DOHH2 (cell line): ENCODE data around the gene UACA.

Source experiments
- H3F3A ChIP-seq: fragments of 200-600 bp; sonication (generic), shearing (Covaris generic); 2 replicates; pipeline ENCODE4 v1.6.0; 2016; ENCODE audit warnings: antibody characterized with exemption, mild to moderate bottlenecking; ENCODE audit not compliant: control insufficient read depth, insufficient read depth
- H3K27ac ChIP-seq: fragments of 200-600 bp; sonication (generic); 2 replicates; pipeline ENCODE4 v1.5.1; 2014; ENCODE audit warnings: low read depth, mild to moderate bottlenecking, low read length, moderate library complexity
- H3K27me3 ChIP-seq: fragments of 200-600 bp; sonication (generic); 2 replicates; pipeline ENCODE4 v1.6.1; 2014; ENCODE audit warnings: mild to moderate bottlenecking, low read length, mixed read lengths; ENCODE audit not compliant: control insufficient read depth
- H3K36me3 ChIP-seq: fragments of 200-600 bp; sonication (generic); 2 replicates; pipeline ENCODE4 v1.6.1; 2014; ENCODE audit warnings: mild to moderate bottlenecking, low read length, moderate library complexity, mixed read lengths; ENCODE audit not compliant: control insufficient read depth
- H3K4me1 ChIP-seq: fragments of 200-600 bp; sonication (generic); 2 replicates; pipeline ENCODE4 v1.6.1; 2014; ENCODE audit warnings: mild to moderate bottlenecking, low read length, mixed read lengths; ENCODE audit not compliant: control insufficient read depth
- H3K4me2 ChIP-seq: fragments of 200-600 bp; sonication (generic); 2 replicates; pipeline ENCODE4 v1.6.0; 2014; ENCODE audit warnings: mild to moderate bottlenecking, low read length, moderate library complexity
- H3K4me3 ChIP-seq: fragments of 200-600 bp; sonication (generic); 2 replicates; pipeline ENCODE4 v1.5.1; 2014; ENCODE audit warnings: mild to moderate bottlenecking, low read length, mixed read lengths
- H3K79me2 ChIP-seq: fragments of 200-600 bp; sonication (generic); 2 replicates; pipeline ENCODE4 v1.6.1; 2014; ENCODE audit warnings: mild to moderate bottlenecking, low read length, mixed read lengths; ENCODE audit not compliant: control insufficient read depth
- H3K9me2 ChIP-seq: fragments of 200-600 bp; sonication (generic); replicated peaks from 2 replicates; pipeline ENCODE4 v1.6.1; 2014; ENCODE audit warnings: mild to moderate bottlenecking, low read length, mixed read lengths; ENCODE audit not compliant: control insufficient read depth
- H3K9me3 ChIP-seq: fragments of 200-600 bp; sonication (generic); 2 replicates; pipeline ENCODE4 v1.6.1; 2014; ENCODE audit warnings: antibody characterized with exemption, low read length, mixed read lengths; ENCODE audit not compliant: control insufficient read depth, insufficient read depth
- H4K20me1 ChIP-seq: fragments of 200-600 bp; sonication (generic); 2 replicates; pipeline ENCODE4 v1.6.0; 2014; ENCODE audit warnings: low read depth, mild to moderate bottlenecking, antibody characterized with exemption, low read length, moderate library complexity; ENCODE audit not compliant: control insufficient read depth, insufficient read depth
- EZH2phosphoT487 ChIP-seq: fragments of 200-600 bp; sonication (generic); IDR thresholded peaks from 2 replicates; pipeline ENCODE4 v1.6.1; 2017; ENCODE audit warnings: borderline replicate concordance, mild to moderate bottlenecking, antibody characterized with exemption, low read length, moderate library complexity, mixed read lengths
- TF ChIP-seq, protein P1 (sequence below): fragments of 200-600 bp; sonication (generic); IDR thresholded peaks from one replicate; pipeline ENCODE4 v1.5.1; 2014; ENCODE audit warnings: antibody characterized with exemption, mild to moderate bottlenecking, low read depth, low read length; ENCODE audit not compliant: poor library complexity, severe bottlenecking

The UACA gene

DNA sequence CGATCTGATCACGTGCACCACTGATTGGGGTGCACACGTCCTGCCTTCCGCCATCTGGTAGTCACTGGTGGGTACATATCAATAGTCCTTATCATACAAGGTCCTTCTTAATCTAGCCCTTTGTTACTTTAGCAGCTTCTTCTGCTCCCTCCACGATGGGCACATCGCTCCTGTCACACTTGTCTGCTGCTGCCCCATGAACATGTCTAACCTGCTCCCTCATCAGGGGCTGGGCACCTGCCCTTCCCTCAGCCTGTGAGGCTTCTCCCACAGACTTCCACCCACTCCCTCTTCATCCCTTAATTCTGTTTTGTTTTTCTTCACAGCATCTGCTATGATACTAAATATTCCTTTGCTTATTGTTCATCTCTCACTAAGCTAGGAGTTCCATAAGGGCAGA is 82.5 kb downstream of the UACA start:
- Histone ChIP-seq H3K27me3 (peaks cover 34% of the 10 kb centered on the region), H3K4me2 (no peak overlapping the region), H3K27ac (no peak overlapping the region), H3F3A (no peaks in the 10 kb centered on the region), H3K9me2 (no peaks in the 10 kb centered on the region), H3K4me3 (no peak overlapping the region), H3K9me3 (no peaks in the 10 kb centered on the region), H3K36me3 (no peaks in the 10 kb centered on the region), H4K20me1 (no peaks in the 10 kb centered on the region), H3K79me2 (no peaks in the 10 kb centered on the region), H3K4me1 (no peaks in the 10 kb centered on the region)
- TF ChIP-seq, protein P1, sequence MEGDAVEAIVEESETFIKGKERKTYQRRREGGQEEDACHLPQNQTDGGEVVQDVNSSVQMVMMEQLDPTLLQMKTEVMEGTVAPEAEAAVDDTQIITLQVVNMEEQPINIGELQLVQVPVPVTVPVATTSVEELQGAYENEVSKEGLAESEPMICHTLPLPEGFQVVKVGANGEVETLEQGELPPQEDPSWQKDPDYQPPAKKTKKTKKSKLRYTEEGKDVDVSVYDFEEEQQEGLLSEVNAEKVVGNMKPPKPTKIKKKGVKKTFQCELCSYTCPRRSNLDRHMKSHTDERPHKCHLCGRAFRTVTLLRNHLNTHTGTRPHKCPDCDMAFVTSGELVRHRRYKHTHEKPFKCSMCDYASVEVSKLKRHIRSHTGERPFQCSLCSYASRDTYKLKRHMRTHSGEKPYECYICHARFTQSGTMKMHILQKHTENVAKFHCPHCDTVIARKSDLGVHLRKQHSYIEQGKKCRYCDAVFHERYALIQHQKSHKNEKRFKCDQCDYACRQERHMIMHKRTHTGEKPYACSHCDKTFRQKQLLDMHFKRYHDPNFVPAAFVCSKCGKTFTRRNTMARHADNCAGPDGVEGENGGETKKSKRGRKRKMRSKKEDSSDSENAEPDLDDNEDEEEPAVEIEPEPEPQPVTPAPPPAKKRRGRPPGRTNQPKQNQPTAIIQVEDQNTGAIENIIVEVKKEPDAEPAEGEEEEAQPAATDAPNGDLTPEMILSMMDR, result no peak
- no peak for TF ChIP-seq EZH2phosphoT487

GRCh38 chr15:70679919-70680231 is 83.5 kb downstream of the UACA start:
- TF ChIP-seq, protein P1, result no peak
- no peak for TF ChIP-seq EZH2phosphoT487
- no peaks in the 10 kb centered on the region for H3K9me3 ChIP-seq
- no peak overlapping the region for H3K4me3 ChIP-seq
- H3K4me1 ChIP-seq, result no peaks in the 10 kb centered on the region
- H3K79me2 ChIP-seq, result no peaks in the 10 kb centered on the region
- H3K9me2 ChIP-seq, result no peaks in the 10 kb centered on the region
- no peak overlapping the region for H3K4me2 ChIP-seq
- no peaks in the 10 kb centered on the region for H3K36me3 ChIP-seq
- H3K27me3 ChIP-seq, result peaks cover 31% of the 10 kb centered on the region
- no peak overlapping the region for H3K27ac ChIP-seq
- H4K20me1 ChIP-seq, result no peaks in the 10 kb centered on the region
- no peaks in the 10 kb centered on the region for H3F3A ChIP-seq

GRCh38 chr15:70672081-70672480 is 91.3 kb downstream of the UACA start:
- Histone ChIP-seq H3K9me2 (no peaks in the 10 kb centered on the region), H3F3A (no peaks in the 10 kb centered on the region), H4K20me1 (no peaks in the 10 kb centered on the region), H3K9me3 (no peaks in the 10 kb centered on the region), H3K27ac (no peak overlapping the region), H3K4me3 (no peak overlapping the region), H3K79me2 (no peaks in the 10 kb centered on the region), H3K4me2 (no peak overlapping the region), H3K36me3 (no peaks in the 10 kb centered on the region), H3K4me1 (peaks cover 6% of the 10 kb centered on the region; the same call in 1 of the 2 replicates), H3K27me3 (peaks cover 36% of the 10 kb centered on the region)
- TF ChIP-seq, protein P1, result no peak
- TF ChIP-seq EZH2phosphoT487, result no peak

GRCh38 chr15:70670680-70671079 is 92.7 kb downstream of the UACA start:
- H3F3A ChIP-seq, result no peaks in the 10 kb centered on the region
- peaks cover 6% of the 10 kb centered on the region; the same call in 1 of the 2 replicates for H3K4me1 ChIP-seq
- no peak overlapping the region for H3K4me3 ChIP-seq
- no peak overlapping the region for H3K27ac ChIP-seq
- no peaks in the 10 kb centered on the region for H3K9me2 ChIP-seq
- no peaks in the 10 kb centered on the region for H3K9me3 ChIP-seq
- no peaks in the 10 kb centered on the region for H3K36me3 ChIP-seq
- H3K79me2 ChIP-seq, result no peaks in the 10 kb centered on the region
- H3K27me3 ChIP-seq, result peaks cover 30% of the 10 kb centered on the region
- TF ChIP-seq EZH2phosphoT487, result no peak
- TF ChIP-seq, protein P1, result no peak
- H3K4me2 ChIP-seq, result no peak overlapping the region
- no peaks in the 10 kb centered on the region for H4K20me1 ChIP-seq
